ENCODE results near the gene STX16. TPM values are rescaled to one million over a fixed set of nuclear protein-coding genes. Genes with fewer than 3 reads are reported as not detected.

Gene STX16
- polyA plus RNA-seq (2011; rRNA removed), result 39.7 and 45.5 TPM in 2 replicates
- polyA minus RNA-seq (2011; rRNA and poly(A)+ RNA removed), result 12.3 and 19.6 TPM in 2 replicates

DNA sequence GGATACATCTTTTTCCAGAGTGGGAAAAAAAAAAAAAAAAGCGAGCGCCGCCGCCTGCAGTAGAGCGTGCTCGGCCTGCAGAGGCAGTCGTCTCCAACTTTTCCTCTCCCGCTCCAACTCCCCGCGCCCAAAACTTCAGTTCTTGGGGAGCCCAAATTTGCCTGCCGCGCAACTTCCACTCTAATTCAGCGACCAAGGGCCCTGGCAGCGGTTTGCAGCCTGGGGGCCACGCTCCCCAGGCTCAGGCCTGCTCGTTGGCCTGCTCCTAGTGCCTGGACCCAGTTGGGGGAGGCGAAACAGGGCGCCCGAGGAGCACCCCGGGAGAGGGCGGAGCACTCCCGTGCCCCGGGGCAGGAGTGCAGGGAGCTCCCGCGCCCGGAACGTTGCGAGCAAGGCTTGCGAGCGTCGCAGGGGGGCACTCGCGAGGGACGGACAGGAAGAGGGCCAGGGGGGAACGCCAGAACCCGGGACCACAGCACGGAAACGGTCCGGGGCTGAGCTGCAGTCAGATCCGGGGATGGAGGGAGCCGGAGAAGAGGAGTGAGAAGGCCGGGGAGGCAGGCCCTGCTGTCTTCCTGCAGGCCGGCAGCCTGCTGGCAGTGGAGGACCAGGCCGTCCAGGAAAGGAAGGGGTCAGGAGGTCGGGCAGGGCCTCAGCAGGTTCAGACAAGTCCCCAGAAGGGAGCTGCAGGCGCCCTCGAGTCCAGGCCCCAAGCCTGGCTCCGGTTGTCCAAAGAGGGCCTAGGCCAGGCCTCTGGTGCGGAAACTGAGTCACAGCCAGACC, at the start of gene STX16:
STX16 (plus strand) TSS at position 508 of the 783 bp plus-strand sequence. CDS start 724 bp downstream, outside the sequence.
- no peaks in the 10 kb centered on the region for H3K27me3 ChIP-seq (ENCODE audit: control insufficient read depth, insufficient read depth, low read length)
- ChIA-PET POLR2A (interaction anchor here (0.6 kb wide), 3 partner anchors 127 to 230 kb away, joined by 4 to 7 read pairs (median 4); no protein-coding TSS in a partner anchor), CTCF (interaction anchor here (0.7 to 6.2 kb wide), 20 partner anchors 9 to 805 kb away, joined by 3 to 42 read pairs (median 4); partner anchors contain the start of gene GNAS)
- TF ChIP-seq CTCF (IDR thresholded peaks at IDR 0.05; ENCODE audit: insufficient read depth, low read depth, low read length), result peak; percentile 58
- H3K36me3 ChIP-seq (ENCODE audit: control insufficient read depth, insufficient read depth, low read length), result no peaks in the 10 kb centered on the region
- H3K4me3 ChIP-seq (ENCODE audit: low read depth, low read length), result peak within 1 kb of the TSS; percentile 80
- no peak for DNase-seq (ENCODE audit: low read depth)

- ChIA-PET POLR2A (no interaction called here), CTCF (interaction anchor here (1.0 kb wide), 1 partner anchor 15 kb away, joined by 3 read pairs; no protein-coding TSS in a partner anchor)
- Histone ChIP-seq H3K27me3 (ENCODE audit: control insufficient read depth, insufficient read depth, low read length) (no peaks in the 10 kb centered on the region), H3K36me3 (ENCODE audit: control insufficient read depth, insufficient read depth, low read length) (no peaks in the 10 kb centered on the region), H3K4me3 (ENCODE audit: low read depth, low read length) (no peak overlapping the region)
- no peak for TF ChIP-seq CTCF (IDR thresholded peaks at IDR 0.05; ENCODE audit: insufficient read depth, low read depth, low read length)
- DNase-seq (ENCODE audit: low read depth), result no peak
These were observed 49.0 kb upstream of the STX16 start for GRCh38 chr20:58602124-58602523.

DNA sequence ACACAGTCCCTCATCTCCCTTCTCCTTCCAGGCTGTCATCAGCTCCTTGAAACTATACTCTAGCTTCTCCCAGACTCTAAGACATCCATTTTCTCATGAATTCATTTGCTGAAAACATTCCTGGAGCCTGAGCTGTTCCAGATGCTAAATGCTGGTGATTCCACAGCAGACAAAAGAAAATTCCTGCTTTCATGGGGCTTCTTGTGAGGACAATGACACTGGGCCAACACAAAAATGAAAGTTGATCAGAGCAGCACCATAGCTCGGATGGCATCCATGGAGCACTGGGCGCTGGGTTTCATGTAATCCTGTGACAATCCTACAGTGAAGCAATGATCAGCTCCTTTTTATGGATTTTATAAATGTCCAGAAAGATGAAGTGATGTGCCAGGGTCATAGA, 47.4 kb upstream of the STX16 start:
- DNase-seq (ENCODE audit: low read depth), result peak; percentile 25
- TF ChIP-seq CTCF (IDR thresholded peaks at IDR 0.05; ENCODE audit: insufficient read depth, low read depth, low read length), result no peak
- CTCF ChIA-PET, result interaction anchor here (0.6 to 1.3 kb wide), 3 partner anchors 44 to 366 kb away, joined by 3 to 4 read pairs (median 3); no protein-coding TSS in a partner anchor

GRCh38 chr20:58604128-58604881, 46.8 kb upstream of the STX16 start:
- no peak for DNase-seq (ENCODE audit: low read depth)
- Histone ChIP-seq H3K27me3 (ENCODE audit: control insufficient read depth, insufficient read depth, low read length) (no peaks in the 10 kb centered on the region), H3K36me3 (ENCODE audit: control insufficient read depth, insufficient read depth, low read length) (no peaks in the 10 kb centered on the region), H3K4me3 (ENCODE audit: low read depth, low read length) (no peak overlapping the region)
- CTCF ChIA-PET, result interaction anchor here (0.6 to 1.2 kb wide), 2 partner anchors 13 to 199 kb away, joined by 3 to 4 read pairs; no protein-coding TSS in a partner anchor
- POLR2A ChIA-PET, result no interaction called here
- TF ChIP-seq CTCF (IDR thresholded peaks at IDR 0.05; ENCODE audit: insufficient read depth, low read depth, low read length), result no peak

More for the DNA sequence above, 47.4 kb upstream of the STX16 start:
- H3K4me3 ChIP-seq (ENCODE audit: low read depth, low read length), result no peak overlapping the region
- H3K36me3 ChIP-seq (ENCODE audit: control insufficient read depth, insufficient read depth, low read length), result no peaks in the 10 kb centered on the region
- no peaks in the 10 kb centered on the region for H3K27me3 ChIP-seq (ENCODE audit: control insufficient read depth, insufficient read depth, low read length)
- POLR2A ChIA-PET, result no interaction called here

Measured in BJ (cell line).